GM12878 (cell line): ENCODE measurements around the gene CAMKMT.

Experiments
- CBX3 ChIP-seq: fragments of 200-600 bp; sonication (generic); IDR thresholded peaks from 2 replicates; pipeline ENCODE4 v1.6.1; 2016; ENCODE audit warnings: low read depth, borderline replicate concordance
- JUNB ChIP-seq: IDR thresholded peaks from 2 replicates; pipeline ENCODE4 v1.6.1; 2016; ENCODE audit warnings: antibody characterized with exemption, mild to moderate bottlenecking

- TF ChIP-seq JUNB (no peak), CBX3 (no peak)
Observed at GRCh38 chr2:44543773-44544725, 182.3 kb downstream of the CAMKMT start.
